Heart left ventricle (tissue), 13 donors: ENCODE data around the gene ADAMTS18.
"Not testable (repeated sequence)": the region's sequence is repeated elsewhere in the genome, so short reads cannot be mapped to it uniquely, and the experiment has no call there.

Experiments used
- CTCF ChIP-seq, 12 donors: fragments of 200-600 bp; sonication (generic) in 4 of 12; IDR thresholded peaks; one replicate each; pipeline versions ENCODE4 v1.5.0 to v1.8.0; 2018 to 2022; ENCODE audit warnings: antibody characterized with exemption in 12 of 12, mild to moderate bottlenecking in 5 of 12
- POLR2A ChIP-seq, 2 donors: fragments of 450-650 bp; IDR thresholded peaks; one replicate each; pipeline ENCODE4 v1.6.1; 2017; ENCODE audit warnings: antibody characterized with exemption in 2 of 2, mild to moderate bottlenecking in 2 of 2, moderate library complexity in 2 of 2
- donor health status: ischemic (EF 13 %, LVEDD 7.1; RV severe dilation, severe dysfunction).
- donor health status: DM: no; HTN: yes; CAD: no.
- donor health status: DM: no; HTN: no; CAD: no.
- donor health status: ischemic (EF 25% LVEDD 6.9; RV normal size, moderate dysfunction).
- donor health status: ischemic (EF 25% LVEDD 5.7; RV mildly dilated, moderate dysfunction).
- donor health status: ischemic (EF 35%, LVEDD 5.7; RV mildly dilated, moderate dysfunction).
- donor health status: nonischemic (EF 11% LVEDD 7.7; RV severe dilation, severe dysfunction).
- donor health status: DM: yes; HTN: yes; CAD: no.
- donor health status: PGD.
- donor health status: ischemic (EF 29% LVEDD 5.4; RV normal size, mild dysfunction).
- donor health status: nonischemic (EF 23%, LVEDD 6.1; RV moderate dilation, normal function).

GRCh38 chr16:77242471-77242870, 192.4 kb downstream of the ADAMTS18 start:
- TF ChIP-seq CTCF, POLR2A (IDR thresholded peaks at IDR 0.05): not testable (repeated sequence)
